Measurements from ENCODE around the gene WNT8A. TPM values are rescaled to one million over a fixed set of nuclear protein-coding genes. Genes with fewer than 3 reads are reported as not detected.
"Not testable (repeated sequence)": the region's sequence is repeated elsewhere in the genome, so short reads cannot be mapped to it uniquely, and the experiment has no call there.

WNT8A gene
- total and polyA plus RNA-seq, 4 donors, result not detected

DNA sequence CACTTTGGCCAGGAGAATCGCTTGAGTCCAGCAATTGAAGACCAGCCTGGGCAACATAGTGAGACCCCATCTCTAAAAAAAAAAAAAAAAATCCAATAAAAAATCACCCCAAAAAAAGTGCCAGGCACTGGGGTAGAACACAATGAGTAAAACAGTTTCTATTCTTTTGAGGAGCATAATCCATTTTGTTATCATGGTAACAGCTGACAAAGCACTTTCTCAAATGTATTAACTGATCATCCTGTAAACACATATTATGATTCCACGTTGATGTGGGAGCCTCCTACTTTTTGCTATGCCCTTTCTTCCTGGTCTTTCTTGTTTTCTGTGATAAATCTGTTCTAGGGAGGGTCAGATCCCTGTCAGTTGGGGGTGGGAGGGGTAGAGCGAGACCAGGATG, 30.3 kb upstream of the WNT8A start:
- Histone ChIP-seq H3K27me3 (ENCODE audit: control insufficient read depth in 1 of 2, insufficient read depth in 2 of 2, low read length in 1 of 2) (no peaks in the 10 kb centered on the region), H3K36me3 (ENCODE audit: control insufficient read depth in 1 of 2, insufficient read depth in 2 of 2, low read length in 1 of 2) (no peaks in the 10 kb centered on the region), H3K4me3 (ENCODE audit: low read length in 2 of 2) (no peak overlapping the region), H3K9me3 (ENCODE audit: control insufficient read depth, low read length) (no peaks in the 10 kb centered on the region), H3K4me1 (ENCODE audit: control insufficient read depth in 1 of 2, insufficient read depth in 2 of 2, low read length in 2 of 2) (no peaks in the 10 kb centered on the region), H3K27ac (ENCODE audit: low read depth in 1 of 2, low read length in 2 of 2) (no peak overlapping the region)
- 85 to 88% methylated on average over 3 of the region's 3 CpGs for WGBS, 2 donors
- intact Hi-C loops (cut with DNase I), result no loop called here
- no peak for DNase-seq
- ATAC-seq (ENCODE audit: low FRiP score), result no peak

DNA sequence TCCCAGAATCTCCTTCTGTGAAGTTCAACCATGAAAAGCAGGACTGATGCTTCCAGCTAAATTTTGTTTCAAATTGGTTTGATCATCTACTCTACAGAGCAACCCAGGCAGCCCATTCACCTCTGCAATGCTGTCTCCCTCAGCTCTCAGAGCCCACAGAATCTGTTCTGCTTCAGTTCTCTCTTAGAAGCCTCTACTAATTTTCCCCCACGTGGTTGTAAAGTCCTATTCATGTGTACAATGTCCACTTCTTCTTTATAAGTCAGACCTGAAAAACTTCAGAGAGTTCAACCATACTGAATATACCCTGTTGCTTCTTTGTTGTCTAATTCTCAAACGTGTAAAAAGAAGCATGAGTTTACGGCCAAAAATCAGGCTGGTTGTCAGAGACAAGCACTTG, 29.6 kb upstream of the WNT8A start:
- Histone ChIP-seq H3K27me3 (ENCODE audit: control insufficient read depth in 1 of 2, insufficient read depth in 2 of 2, low read length in 1 of 2) (no peaks in the 10 kb centered on the region), H3K9me3 (ENCODE audit: control insufficient read depth, low read length) (no peaks in the 10 kb centered on the region), H3K4me1 (ENCODE audit: control insufficient read depth in 1 of 2, insufficient read depth in 2 of 2, low read length in 2 of 2) (no peaks in the 10 kb centered on the region), H3K36me3 (ENCODE audit: control insufficient read depth in 1 of 2, insufficient read depth in 2 of 2, low read length in 1 of 2) (no peaks in the 10 kb centered on the region), H3K4me3 (ENCODE audit: low read length in 2 of 2) (no peak overlapping the region), H3K27ac (ENCODE audit: low read depth in 1 of 2, low read length in 2 of 2) (peak overlapping the region in 1 of 2 donors; percentile 30)
- ATAC-seq (ENCODE audit: low FRiP score), result no peak
- no peak for DNase-seq
- 32 to 37% methylated on average over 3 of the region's 3 CpGs for WGBS, 2 donors
- intact Hi-C loops (cut with DNase I), result no loop called here

DNA sequence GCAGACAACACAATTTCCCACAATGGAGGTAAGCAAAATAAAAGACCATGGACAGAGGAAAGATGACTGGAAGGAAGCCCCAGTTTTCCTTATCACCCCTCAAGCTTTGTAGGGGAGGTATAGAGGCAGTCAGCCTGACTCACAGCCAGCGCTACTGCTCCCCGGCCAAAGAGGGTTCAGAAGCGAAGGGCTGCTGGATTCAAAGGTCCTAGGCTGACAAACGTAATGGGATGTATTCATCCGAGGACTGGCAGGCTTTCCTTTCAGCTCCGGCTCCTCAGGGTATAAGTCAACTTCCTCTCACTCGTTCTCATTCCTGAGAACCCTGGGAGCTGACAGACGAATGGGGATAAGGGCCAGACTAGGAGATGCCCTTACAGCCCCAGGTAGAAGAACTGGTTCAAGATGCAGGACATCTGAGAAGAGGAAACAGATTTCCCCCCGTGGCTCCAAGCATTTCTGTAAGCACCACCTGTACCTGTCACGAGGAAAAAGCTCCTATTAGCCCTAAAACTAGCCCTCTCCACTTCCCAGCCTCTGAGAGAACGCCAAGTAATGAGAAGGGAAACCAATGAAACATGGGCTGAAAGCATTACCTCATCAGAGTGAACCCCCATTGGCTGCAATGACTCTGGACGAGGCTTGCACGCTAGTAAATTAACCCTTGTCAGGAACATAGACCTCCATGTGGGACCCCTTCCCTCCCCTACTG, 28.8 kb upstream of the WNT8A start:
- intact Hi-C loops (cut with DNase I), result no loop called here
- no peaks in the 10 kb centered on the region for H3K9me3 ChIP-seq (ENCODE audit: control insufficient read depth, low read length)
- peak overlapping the region; percentile 8 to 46 for H3K4me3 ChIP-seq (ENCODE audit: low read length in 2 of 2)
- no peaks in the 10 kb centered on the region for H3K27me3 ChIP-seq (ENCODE audit: control insufficient read depth in 1 of 2, insufficient read depth in 2 of 2, low read length in 1 of 2)
- ATAC-seq (ENCODE audit: low FRiP score), result no peak
- no peaks in the 10 kb centered on the region for H3K36me3 ChIP-seq (ENCODE audit: control insufficient read depth in 1 of 2, insufficient read depth in 2 of 2, low read length in 1 of 2)
- 10 to 11% methylated on average over 13 of the region's 13 CpGs for WGBS, 2 donors
- no peaks in the 10 kb centered on the region for H3K4me1 ChIP-seq (ENCODE audit: control insufficient read depth in 1 of 2, insufficient read depth in 2 of 2, low read length in 2 of 2)
- H3K27ac ChIP-seq (ENCODE audit: low read depth in 1 of 2, low read length in 2 of 2), result no peak overlapping the region
- DNase-seq, result no peak

DNA sequence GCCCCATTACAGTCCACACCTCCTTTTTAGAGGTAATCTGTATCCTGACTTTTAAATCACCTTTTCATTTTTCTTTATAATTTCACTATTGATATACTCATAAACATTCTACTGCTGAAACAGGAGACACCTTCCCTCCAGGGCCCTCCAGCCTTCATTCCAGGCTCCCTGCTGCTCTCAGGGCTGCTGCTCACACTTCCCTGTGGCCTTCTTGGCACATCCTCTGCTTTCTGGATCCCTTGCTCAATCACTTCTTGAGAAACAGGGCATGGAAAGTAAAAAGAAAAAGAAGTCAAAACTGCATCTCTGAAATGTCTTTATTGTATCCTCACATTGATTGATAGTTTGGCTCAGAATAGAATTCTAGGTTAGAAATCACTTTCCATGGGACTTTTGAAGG, 19.3 kb upstream of the WNT8A start:
- Histone ChIP-seq H3K4me1 (ENCODE audit: control insufficient read depth in 1 of 2, insufficient read depth in 2 of 2, low read length in 2 of 2) (no peaks in the 10 kb centered on the region), H3K36me3 (ENCODE audit: control insufficient read depth in 1 of 2, insufficient read depth in 2 of 2, low read length in 1 of 2) (no peaks in the 10 kb centered on the region), H3K27ac (ENCODE audit: low read depth in 1 of 2, low read length in 2 of 2) (no peak overlapping the region), H3K4me3 (ENCODE audit: low read length in 2 of 2) (no peak overlapping the region), H3K9me3 (ENCODE audit: control insufficient read depth, low read length) (no peaks in the 10 kb centered on the region), H3K27me3 (ENCODE audit: control insufficient read depth in 1 of 2, insufficient read depth in 2 of 2, low read length in 1 of 2) (no peaks in the 10 kb centered on the region)
- no peak for DNase-seq
- intact Hi-C loops (cut with DNase I), result no loop called here
- no peak for ATAC-seq (ENCODE audit: low FRiP score)

DNA sequence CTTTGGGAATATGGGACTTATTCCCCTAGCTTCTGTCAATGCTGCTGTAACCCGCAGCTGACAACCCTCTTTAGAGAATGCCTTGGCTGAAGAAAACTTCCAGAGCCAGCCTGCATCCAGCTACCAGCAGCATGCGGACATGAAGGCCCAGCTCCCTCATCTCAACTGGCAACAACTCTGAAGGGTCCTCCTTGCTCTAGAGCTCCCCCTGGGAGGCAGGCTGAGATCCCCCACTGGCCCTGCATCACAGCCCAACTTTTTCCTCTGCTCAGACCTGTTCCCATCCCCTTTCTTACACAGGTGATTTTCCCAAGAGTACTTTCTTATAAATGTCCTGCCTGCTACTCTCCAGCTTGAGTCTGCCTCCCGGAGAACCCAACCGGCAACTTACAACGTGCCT, 18.7 kb upstream of the WNT8A start:
- DNase-seq (no peak), ATAC-seq (ENCODE audit: low FRiP score) (no peak)
- no peak overlapping the region for H3K27ac ChIP-seq (ENCODE audit: low read depth in 1 of 2, low read length in 2 of 2)
- no peak overlapping the region for H3K4me3 ChIP-seq (ENCODE audit: low read length in 2 of 2)
- no peaks in the 10 kb centered on the region for H3K4me1 ChIP-seq (ENCODE audit: control insufficient read depth in 1 of 2, insufficient read depth in 2 of 2, low read length in 2 of 2)
- no peaks in the 10 kb centered on the region for H3K27me3 ChIP-seq (ENCODE audit: control insufficient read depth in 1 of 2, insufficient read depth in 2 of 2, low read length in 1 of 2)
- H3K36me3 ChIP-seq (ENCODE audit: control insufficient read depth in 1 of 2, insufficient read depth in 2 of 2, low read length in 1 of 2), result no peaks in the 10 kb centered on the region
- no peaks in the 10 kb centered on the region for H3K9me3 ChIP-seq (ENCODE audit: control insufficient read depth, low read length)
- intact Hi-C loops (cut with DNase I), result no loop called here
- WGBS, 2 donors, result 77 to 78% methylated on average over 5 of the region's 5 CpGs

DNA sequence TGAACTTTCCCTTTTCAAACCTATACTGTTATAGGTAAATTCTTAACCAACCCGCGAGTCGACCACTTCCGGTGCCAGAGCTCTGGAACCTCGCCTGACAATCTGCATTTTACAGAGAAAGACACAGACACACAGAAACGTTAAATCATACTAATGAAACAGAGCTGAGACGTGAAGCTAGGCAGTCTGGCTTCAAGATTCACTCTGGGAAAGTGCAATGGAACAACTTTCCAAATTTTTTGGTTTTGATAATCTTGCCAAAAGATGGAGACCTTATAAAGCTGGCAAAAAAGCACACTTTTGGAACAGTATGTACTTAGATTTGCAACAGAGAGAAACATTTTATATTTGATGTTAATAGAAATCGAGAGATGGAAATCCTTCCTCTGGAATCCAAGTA, 15.9 kb upstream of the WNT8A start:
- no peak for DNase-seq
- Histone ChIP-seq H3K27ac (ENCODE audit: low read depth in 1 of 2, low read length in 2 of 2) (no peak overlapping the region), H3K4me3 (ENCODE audit: low read length in 2 of 2) (no peak overlapping the region), H3K4me1 (ENCODE audit: control insufficient read depth in 1 of 2, insufficient read depth in 2 of 2, low read length in 2 of 2) (no peaks in the 10 kb centered on the region), H3K27me3 (ENCODE audit: control insufficient read depth in 1 of 2, insufficient read depth in 2 of 2, low read length in 1 of 2) (no peaks in the 10 kb centered on the region), H3K9me3 (ENCODE audit: control insufficient read depth, low read length) (no peaks in the 10 kb centered on the region), H3K36me3 (ENCODE audit: control insufficient read depth in 1 of 2, insufficient read depth in 2 of 2, low read length in 1 of 2) (no peaks in the 10 kb centered on the region)
- intact Hi-C loops (cut with DNase I), result loop anchor here in 1 of 2 donors (2.0 kb wide), 1 partner anchor 31 kb away; no protein-coding TSS in a partner anchor
- no peak for ATAC-seq (ENCODE audit: low FRiP score)
- 72% methylated on average over 8 of the region's 8 CpGs for WGBS, 2 donors

DNA sequence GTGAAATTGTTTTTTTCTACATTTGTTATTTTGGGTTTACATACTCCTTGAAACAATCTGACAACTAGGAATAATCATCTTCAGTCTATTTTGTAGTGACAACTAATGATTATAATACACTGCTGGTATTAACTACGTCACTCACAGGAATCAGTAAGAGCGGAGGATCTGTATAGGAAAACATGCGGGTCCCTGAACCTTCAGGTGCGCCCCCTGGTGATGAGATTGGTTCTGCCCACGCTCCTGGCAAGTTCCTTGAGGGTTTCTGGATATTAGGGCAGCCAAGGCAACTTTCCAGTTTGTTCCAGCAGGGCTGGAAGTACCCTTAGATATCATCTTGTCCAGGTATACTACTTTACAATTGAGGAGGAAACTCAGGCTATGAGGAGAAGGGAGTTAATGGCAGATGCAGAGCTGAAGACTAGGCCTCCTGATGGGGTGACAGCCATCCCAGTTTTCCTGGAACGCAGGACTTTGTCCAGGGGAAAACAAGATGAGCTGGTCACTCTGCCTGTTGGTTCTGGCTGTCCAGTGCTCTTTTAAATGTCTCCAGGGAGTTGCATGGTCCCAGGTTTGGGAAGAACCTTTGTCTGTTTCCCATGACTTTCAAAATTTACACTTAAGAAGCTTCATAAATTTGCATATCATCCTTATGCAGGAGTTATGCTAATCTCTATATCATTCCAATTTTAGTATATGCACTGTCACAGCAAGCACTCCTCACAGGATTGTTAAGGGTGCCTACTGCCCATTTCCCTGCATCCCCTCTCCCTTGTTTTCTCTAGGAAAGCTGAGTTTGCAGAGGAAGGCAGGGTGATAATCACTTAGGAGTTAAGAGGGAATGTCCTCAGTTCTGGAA, 14.9 kb upstream of the WNT8A start:
- WGBS, 2 donors, result 20 to 22% methylated on average over 6 of the region's 6 CpGs
- no peaks in the 10 kb centered on the region for H3K27me3 ChIP-seq (ENCODE audit: control insufficient read depth in 1 of 2, insufficient read depth in 2 of 2, low read length in 1 of 2)
- no peaks in the 10 kb centered on the region for H3K9me3 ChIP-seq (ENCODE audit: control insufficient read depth, low read length)
- peak; percentile 78 to 89 for DNase-seq
- no peaks in the 10 kb centered on the region for H3K4me1 ChIP-seq (ENCODE audit: control insufficient read depth in 1 of 2, insufficient read depth in 2 of 2, low read length in 2 of 2)
- no peak overlapping the region for H3K4me3 ChIP-seq (ENCODE audit: low read length in 2 of 2)
- H3K27ac ChIP-seq (ENCODE audit: low read depth in 1 of 2, low read length in 2 of 2), result no peak overlapping the region
- ATAC-seq (ENCODE audit: low FRiP score), result peak; percentile 64
- intact Hi-C loops (cut with DNase I), result loop anchor here in 1 of 2 donors (2.0 kb wide), 1 partner anchor 32 kb away; no protein-coding TSS in a partner anchor
- H3K36me3 ChIP-seq (ENCODE audit: control insufficient read depth in 1 of 2, insufficient read depth in 2 of 2, low read length in 1 of 2), result no peaks in the 10 kb centered on the region

DNA sequence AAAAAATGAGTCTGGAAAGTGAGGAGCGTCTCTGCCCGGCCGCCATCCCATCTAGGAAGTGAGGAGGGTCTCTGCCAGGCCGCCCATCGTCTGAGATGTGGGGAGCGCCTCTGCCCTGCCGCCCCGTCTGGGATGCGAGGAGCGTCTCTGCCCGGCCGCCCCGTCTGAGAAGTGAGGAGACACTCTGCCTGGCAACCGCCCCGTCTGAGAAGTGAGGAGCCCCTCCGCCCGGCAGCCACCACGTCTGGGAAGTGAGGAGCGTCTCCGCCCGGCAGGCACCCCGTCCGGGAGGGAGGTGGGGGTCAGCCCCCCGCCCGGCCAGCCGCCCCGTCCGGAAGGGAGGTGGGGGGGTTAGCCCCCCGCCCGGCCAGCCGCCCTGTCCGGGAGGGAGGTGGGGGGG, 13.8 kb upstream of the WNT8A start:
- 88 to 90% methylated on average over 6 to 32 of the region's 32 CpGs for WGBS, 2 donors
- H3K36me3 ChIP-seq (ENCODE audit: control insufficient read depth in 1 of 2, insufficient read depth in 2 of 2, low read length in 1 of 2); ATAC-seq (ENCODE audit: low FRiP score); H3K27me3 ChIP-seq (ENCODE audit: control insufficient read depth in 1 of 2, insufficient read depth in 2 of 2, low read length in 1 of 2); intact Hi-C loops (cut with DNase I); H3K9me3 ChIP-seq (ENCODE audit: control insufficient read depth, low read length); DNase-seq; H3K4me3 ChIP-seq (ENCODE audit: low read length in 2 of 2); H3K4me1 ChIP-seq (ENCODE audit: control insufficient read depth in 1 of 2, insufficient read depth in 2 of 2, low read length in 2 of 2); H3K27ac ChIP-seq (ENCODE audit: low read depth in 1 of 2, low read length in 2 of 2): not testable (repeated sequence)

All from aorta (tissue), 5 donors.